Left lung (tissue), 10 donors: ENCODE measurements around the gene GZMH. TPM values are rescaled to one million over a fixed set of nuclear protein-coding genes. Genes with fewer than 3 reads are reported as not detected.

ENCODE experiments used
- ATAC-seq: fragments of 200-7000 bp; cut with Tn5 transposase; one replicate; pipeline ENCODE4 v1.9.1; 2020; ENCODE audit warnings: moderate library complexity
- DNase-seq, 4 donors: peaks; one replicate each; pipeline ENCODE4 v3.0.0-alpha.2; 2013 to 2020
- H3K27ac ChIP-seq, 2 donors: fragments of 200-600 bp; sonication (generic) in 1 of 2; one replicate each; pipeline versions ENCODE4 v1.5.0 to v1.8.0; 2020 to 2021
- H3K27me3 ChIP-seq, 2 donors: fragments of 200-600 bp; sonication (generic) in 1 of 2; one replicate each; pipeline versions ENCODE4 v1.5.0 to v1.8.0; 2020 to 2021
- H3K36me3 ChIP-seq, 2 donors: fragments of 200-600 bp; sonication (generic) in 1 of 2; one replicate each; pipeline versions ENCODE4 v1.5.0 to v1.8.0; 2020 to 2021
- H3K4me1 ChIP-seq, 2 donors: fragments of 200-600 bp; one replicate each; pipeline ENCODE4 v1.8.0; 2021
- H3K4me3 ChIP-seq, 2 donors: fragments of 200-600 bp; sonication (generic) in 1 of 2; one replicate each; pipeline versions ENCODE4 v1.5.0 to v1.8.0; 2020 to 2021; ENCODE audit warnings: mild to moderate bottlenecking in 1 of 2
- H3K9me3 ChIP-seq, 2 donors: fragments of 200-600 bp; sonication (generic) in 1 of 2; one replicate each; pipeline versions ENCODE4 v1.5.0 to v1.8.0; 2020 to 2021
- intact Hi-C, 2 donors: fragments of 100-400 bp; cut with DNase I; formaldehyde crosslinking; loops; one replicate each; pipeline versions ENCODE4 v1.11.2 to v1.14.2; 2022
- polyA plus RNA-seq, 6 donors: library from polyadenylated mRNA; unstranded; fragments of 120-200 nt; gene quantifications; one replicate each; pipeline ENCODE4 v1.2.1, GENCODE V29; 2013; ENCODE audit not compliant: insufficient read length in 6 of 6
- total RNA-seq, 2 donors: library from RNA; stranded (reverse); fragmentation: NEBNext Ultra II Directional; extraction: Animal tissue kit (Norgen Biotek cat#: 25700); gene quantifications; one replicate each; pipeline ENCODE4 v1.2.1, GENCODE V29; 2021
- TF ChIP-seq, protein P1 (sequence below), 2 donors: fragments of 200-600 bp; sonication (generic) in 1 of 2; IDR thresholded peaks; one replicate each; pipeline versions ENCODE4 v1.5.0 to v1.8.0; 2021; ENCODE audit warnings: antibody characterized with exemption in 2 of 2
- donor health status: DM: no; HTN: yes; CAD: no.
- donor health status: DM: no; HTN: no; CAD: no.

GZMH gene
- total and polyA plus RNA-seq, 8 donors = 0.30 to 5.5 (median 0.78) TPM

GRCh38 chr14:24607635-24608514 lies 1.6 kb downstream of the GZMH start:
- H3K36me3 ChIP-seq = no peaks in the 10 kb centered on the region
- TF ChIP-seq, protein P1, sequence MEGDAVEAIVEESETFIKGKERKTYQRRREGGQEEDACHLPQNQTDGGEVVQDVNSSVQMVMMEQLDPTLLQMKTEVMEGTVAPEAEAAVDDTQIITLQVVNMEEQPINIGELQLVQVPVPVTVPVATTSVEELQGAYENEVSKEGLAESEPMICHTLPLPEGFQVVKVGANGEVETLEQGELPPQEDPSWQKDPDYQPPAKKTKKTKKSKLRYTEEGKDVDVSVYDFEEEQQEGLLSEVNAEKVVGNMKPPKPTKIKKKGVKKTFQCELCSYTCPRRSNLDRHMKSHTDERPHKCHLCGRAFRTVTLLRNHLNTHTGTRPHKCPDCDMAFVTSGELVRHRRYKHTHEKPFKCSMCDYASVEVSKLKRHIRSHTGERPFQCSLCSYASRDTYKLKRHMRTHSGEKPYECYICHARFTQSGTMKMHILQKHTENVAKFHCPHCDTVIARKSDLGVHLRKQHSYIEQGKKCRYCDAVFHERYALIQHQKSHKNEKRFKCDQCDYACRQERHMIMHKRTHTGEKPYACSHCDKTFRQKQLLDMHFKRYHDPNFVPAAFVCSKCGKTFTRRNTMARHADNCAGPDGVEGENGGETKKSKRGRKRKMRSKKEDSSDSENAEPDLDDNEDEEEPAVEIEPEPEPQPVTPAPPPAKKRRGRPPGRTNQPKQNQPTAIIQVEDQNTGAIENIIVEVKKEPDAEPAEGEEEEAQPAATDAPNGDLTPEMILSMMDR (IDR thresholded peaks at IDR 0.05) = no peak
- ATAC-seq = no peak
- no peak for DNase-seq
- H3K27me3 ChIP-seq = no peaks in the 10 kb centered on the region
- H3K4me3 ChIP-seq = no peak overlapping the region
- H3K9me3 ChIP-seq = no peaks in the 10 kb centered on the region
- intact Hi-C loops = no loop called here
- no peak overlapping the region for H3K27ac ChIP-seq
- H3K4me1 ChIP-seq = peaks cover 0 to 21% of the 10 kb centered on the region in 2 donors

DNA sequence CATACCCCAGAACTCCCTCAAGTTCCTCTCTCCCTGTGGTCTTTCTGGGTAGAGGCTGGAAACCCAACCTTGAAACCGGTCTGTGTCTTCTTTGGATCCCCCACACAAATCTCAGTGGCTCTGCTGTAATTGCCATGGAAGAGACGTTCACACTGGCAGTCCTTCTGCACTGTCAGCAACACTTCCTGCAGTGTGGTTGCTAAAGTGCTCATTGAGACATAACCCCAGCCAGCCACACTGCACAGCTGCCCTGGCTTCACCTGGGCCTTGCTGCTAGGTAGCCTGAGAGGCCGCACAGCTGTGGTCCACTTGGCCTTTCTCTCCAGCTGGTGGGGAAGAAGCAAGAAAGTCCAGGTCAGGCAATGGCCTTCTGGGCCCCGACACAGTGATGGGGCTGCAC lies 2.4 kb downstream of the GZMH start:
- no peaks in the 10 kb centered on the region for H3K9me3 ChIP-seq
- no peak for DNase-seq
- no peak for ATAC-seq
- H3K36me3 ChIP-seq = no peaks in the 10 kb centered on the region
- peaks cover 0 to 21% of the 10 kb centered on the region in 2 donors for H3K4me1 ChIP-seq
- no peak overlapping the region for H3K27ac ChIP-seq
- intact Hi-C loops = no loop called here
- H3K27me3 ChIP-seq = no peaks in the 10 kb centered on the region
- TF ChIP-seq, protein P1 (IDR thresholded peaks at IDR 0.05) = no peak
- no peak overlapping the region for H3K4me3 ChIP-seq

- intact Hi-C loops = no loop called here
- ATAC-seq = no peak
These were observed 3.2 kb downstream of the GZMH start for GRCh38 chr14:24606297-24606696.

DNA sequence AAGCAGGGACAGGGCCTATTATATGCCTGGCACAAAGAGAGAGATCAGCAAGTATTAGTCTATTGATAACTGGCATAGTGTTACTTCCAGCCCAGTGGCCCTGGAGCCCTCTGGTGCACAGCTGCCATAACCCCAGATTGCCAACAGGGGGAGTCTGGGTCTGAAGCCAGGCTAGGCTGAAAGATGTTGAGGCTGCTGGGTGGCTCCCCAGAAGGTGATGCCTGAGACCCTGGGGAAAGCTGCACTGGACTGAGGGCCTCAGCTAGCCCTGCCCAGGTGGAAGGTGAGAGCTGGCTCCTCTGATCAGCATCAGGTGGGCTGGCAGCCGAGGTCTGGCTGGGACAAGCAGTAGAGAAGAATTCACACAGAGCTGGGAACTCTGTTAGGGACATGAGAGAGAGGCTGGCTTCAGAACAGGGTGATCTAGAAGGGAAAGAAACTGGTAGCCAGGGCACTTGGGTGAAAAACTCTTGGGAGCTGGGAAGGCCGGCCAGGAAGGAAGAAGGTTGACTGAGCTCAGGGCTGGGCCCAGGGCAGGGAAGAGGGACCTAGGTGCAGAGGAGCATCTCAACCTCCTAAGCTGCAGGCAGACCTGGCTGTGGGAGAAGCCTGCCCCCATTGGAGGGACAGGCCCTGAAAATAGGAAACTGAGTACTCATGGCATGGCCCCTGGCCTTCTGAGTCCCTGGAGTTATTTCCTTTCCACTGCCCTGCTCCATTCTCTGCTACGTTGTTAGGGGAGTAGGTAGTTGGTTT lies 3.9 kb downstream of the GZMH start:
- no peaks in the 10 kb centered on the region for H3K36me3 ChIP-seq

More at GRCh38 chr14:24606297-24606696, 3.2 kb downstream of the GZMH start:
- Histone ChIP-seq H3K4me3 (no peak overlapping the region), H3K27me3 (no peaks in the 10 kb centered on the region), H3K36me3 (no peaks in the 10 kb centered on the region), H3K4me1 (peaks cover 0 to 21% of the 10 kb centered on the region in 2 donors), H3K27ac (no peak overlapping the region), H3K9me3 (no peaks in the 10 kb centered on the region)
- no peak for DNase-seq
- TF ChIP-seq, protein P1 (IDR thresholded peaks at IDR 0.05) = no peak

More for the DNA sequence above, 3.9 kb downstream of the GZMH start:
- intact Hi-C loops = no loop called here
- Histone ChIP-seq H3K4me3 (no peak overlapping the region), H3K27ac (no peak overlapping the region), H3K4me1 (peaks cover 0 to 21% of the 10 kb centered on the region in 2 donors), H3K27me3 (no peaks in the 10 kb centered on the region), H3K9me3 (no peaks in the 10 kb centered on the region)
- ATAC-seq = peak; percentile 86
- peak in 3 of 4 donors; percentile 8 to 41 (median 23) for DNase-seq
- TF ChIP-seq, protein P1 (IDR thresholded peaks at IDR 0.05) = peak; percentile 52 to 79
